Measurements from ENCODE around the gene NDST4.

GRCh38 chr4:115042496-115042895 lies 70.9 kb downstream of the NDST4 start:
- TF ChIP-seq CTCF (optimal IDR thresholded peaks at IDR 0.05 in 1 of 3, IDR thresholded peaks at IDR 0.05 in 1 of 3, conservative IDR thresholded peaks at IDR 0.05 in 1 of 3; ENCODE audit: extremely low read depth in 1 of 3, insufficient read depth in 2 of 3, low read length in 3 of 3) = no peak
- TF ChIP-seq EZH2 (IDR thresholded peaks at IDR 0.05; ENCODE audit: low read length) = no peak

All from keratinocyte (primary cell).